HL-60 (cell line): ENCODE results near the gene NSMCE4A.

ENCODE experiments used
- GABPA ChIP-seq: IDR thresholded peaks from 2 replicates; pipeline ENCODE4 v1.6.1; 2012; ENCODE audit warnings: low read depth
- SPI1 ChIP-seq: IDR thresholded peaks from 2 replicates; pipeline ENCODE4 v1.6.1; 2012; ENCODE audit warnings: low read depth, mild to moderate bottlenecking, borderline replicate concordance
- TF ChIP-seq, protein P1 (sequence below): IDR thresholded peaks from one replicate; pipeline ENCODE4 v1.5.1; 2011; ENCODE audit warnings: low read length, control low read depth, inconsistent platforms; ENCODE audit not compliant: insufficient read depth

DNA sequence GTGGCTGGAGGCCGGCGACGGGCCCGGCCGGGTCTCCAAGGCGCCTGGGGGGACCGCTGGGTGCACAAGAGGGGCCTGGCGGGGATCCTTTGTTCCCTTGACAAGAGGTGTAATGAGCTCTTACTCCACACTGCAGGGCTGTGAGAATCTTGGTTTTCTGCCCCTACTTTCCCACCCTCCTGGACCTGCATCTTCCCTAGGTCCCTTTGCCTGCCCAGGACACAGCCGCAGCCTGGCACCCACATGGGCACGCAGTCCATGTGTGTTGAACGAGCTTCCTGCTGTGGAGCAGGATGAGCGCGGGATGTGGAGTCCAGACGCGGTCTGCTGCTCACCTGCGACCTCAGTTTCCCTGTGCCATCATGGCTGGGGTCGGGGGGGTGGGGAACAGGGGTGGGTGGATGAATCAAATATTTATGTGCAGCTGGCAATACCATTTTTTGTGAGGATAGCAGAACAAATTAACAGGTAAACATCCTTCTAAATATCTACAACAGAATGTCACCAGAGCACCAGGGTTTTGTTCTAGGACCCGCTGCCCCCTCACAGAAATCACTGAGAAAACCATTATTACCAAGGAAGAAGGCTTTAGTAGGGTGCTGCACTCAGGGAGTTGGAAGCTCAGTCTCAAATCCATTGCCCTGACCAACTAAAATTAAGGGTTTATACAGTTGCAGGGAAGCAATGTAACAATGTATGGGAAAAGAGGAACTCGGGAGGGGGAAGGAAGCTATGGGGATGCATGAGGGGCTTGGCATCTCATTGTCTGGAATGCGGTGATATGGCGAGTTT lies 474 bp upstream of the NSMCE4A start:
- TF ChIP-seq, protein P1, sequence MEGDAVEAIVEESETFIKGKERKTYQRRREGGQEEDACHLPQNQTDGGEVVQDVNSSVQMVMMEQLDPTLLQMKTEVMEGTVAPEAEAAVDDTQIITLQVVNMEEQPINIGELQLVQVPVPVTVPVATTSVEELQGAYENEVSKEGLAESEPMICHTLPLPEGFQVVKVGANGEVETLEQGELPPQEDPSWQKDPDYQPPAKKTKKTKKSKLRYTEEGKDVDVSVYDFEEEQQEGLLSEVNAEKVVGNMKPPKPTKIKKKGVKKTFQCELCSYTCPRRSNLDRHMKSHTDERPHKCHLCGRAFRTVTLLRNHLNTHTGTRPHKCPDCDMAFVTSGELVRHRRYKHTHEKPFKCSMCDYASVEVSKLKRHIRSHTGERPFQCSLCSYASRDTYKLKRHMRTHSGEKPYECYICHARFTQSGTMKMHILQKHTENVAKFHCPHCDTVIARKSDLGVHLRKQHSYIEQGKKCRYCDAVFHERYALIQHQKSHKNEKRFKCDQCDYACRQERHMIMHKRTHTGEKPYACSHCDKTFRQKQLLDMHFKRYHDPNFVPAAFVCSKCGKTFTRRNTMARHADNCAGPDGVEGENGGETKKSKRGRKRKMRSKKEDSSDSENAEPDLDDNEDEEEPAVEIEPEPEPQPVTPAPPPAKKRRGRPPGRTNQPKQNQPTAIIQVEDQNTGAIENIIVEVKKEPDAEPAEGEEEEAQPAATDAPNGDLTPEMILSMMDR, result no peak
- TF ChIP-seq SPI1, result peak; percentile 25; the same call in 1 of the 2 replicates
- no peak for TF ChIP-seq GABPA
